ENCODE results near the gene SIDT1.

SIDT1 gene

GRCh38 chr3:113585228-113585627 lies 52.9 kb downstream of the SIDT1 start:
- H3K4me3 ChIP-seq (replicated peaks; ENCODE audit: low read depth, low read length): no peak overlapping the region
- no peak for DNase-seq (ENCODE audit: low read depth)
- TF ChIP-seq, protein P1, sequence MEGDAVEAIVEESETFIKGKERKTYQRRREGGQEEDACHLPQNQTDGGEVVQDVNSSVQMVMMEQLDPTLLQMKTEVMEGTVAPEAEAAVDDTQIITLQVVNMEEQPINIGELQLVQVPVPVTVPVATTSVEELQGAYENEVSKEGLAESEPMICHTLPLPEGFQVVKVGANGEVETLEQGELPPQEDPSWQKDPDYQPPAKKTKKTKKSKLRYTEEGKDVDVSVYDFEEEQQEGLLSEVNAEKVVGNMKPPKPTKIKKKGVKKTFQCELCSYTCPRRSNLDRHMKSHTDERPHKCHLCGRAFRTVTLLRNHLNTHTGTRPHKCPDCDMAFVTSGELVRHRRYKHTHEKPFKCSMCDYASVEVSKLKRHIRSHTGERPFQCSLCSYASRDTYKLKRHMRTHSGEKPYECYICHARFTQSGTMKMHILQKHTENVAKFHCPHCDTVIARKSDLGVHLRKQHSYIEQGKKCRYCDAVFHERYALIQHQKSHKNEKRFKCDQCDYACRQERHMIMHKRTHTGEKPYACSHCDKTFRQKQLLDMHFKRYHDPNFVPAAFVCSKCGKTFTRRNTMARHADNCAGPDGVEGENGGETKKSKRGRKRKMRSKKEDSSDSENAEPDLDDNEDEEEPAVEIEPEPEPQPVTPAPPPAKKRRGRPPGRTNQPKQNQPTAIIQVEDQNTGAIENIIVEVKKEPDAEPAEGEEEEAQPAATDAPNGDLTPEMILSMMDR (IDR thresholded peaks at IDR 0.05; ENCODE audit: low read length, missing control alignments): no peak

DNA sequence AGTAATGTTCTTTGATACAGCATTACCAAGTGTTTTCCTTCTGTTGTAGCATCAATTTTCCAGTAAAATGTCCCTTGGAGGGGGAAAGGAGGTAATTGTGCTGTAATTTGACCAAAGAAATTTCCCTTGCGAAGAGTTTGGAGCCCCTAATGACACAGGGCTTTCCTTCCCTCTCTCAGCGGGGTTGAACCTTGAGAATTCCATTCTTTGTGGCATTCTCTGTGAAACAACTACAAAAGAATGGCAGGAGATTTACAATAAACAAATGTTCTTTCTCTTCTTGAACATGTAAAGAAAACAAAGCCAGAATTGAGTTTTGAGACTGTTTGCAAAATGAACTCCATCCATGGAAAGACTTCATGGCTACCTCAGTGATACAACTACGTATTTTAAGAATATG lies 53.4 kb downstream of the SIDT1 start:
- H3K4me3 ChIP-seq (replicated peaks; ENCODE audit: low read depth, low read length): no peak overlapping the region
- TF ChIP-seq, protein P1 (IDR thresholded peaks at IDR 0.05; ENCODE audit: low read length, missing control alignments): no peak
- no peak for DNase-seq (ENCODE audit: low read depth)

DNA sequence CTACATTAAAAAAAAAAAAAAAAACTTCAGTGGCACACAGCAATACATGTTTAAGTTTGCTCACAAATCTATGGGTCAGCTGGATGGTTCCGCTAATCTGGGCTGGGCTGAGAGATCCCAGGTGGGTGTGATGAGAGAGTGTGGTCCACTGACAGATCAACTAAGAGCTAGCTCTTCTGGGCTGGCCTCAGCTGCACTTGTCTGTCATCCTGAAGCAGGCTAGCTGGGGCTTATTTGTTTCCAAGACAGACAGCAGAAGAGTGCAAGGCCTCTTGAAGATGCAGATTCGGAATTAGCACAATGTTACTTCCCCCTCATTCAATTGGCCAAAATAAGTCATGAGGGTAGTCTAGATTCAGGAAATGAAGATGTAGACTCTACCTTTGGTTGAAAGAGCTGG lies 56.5 kb downstream of the SIDT1 start:
- H3K4me3 ChIP-seq (replicated peaks; ENCODE audit: low read depth, low read length): no peak overlapping the region
- DNase-seq (ENCODE audit: low read depth): no peak
- TF ChIP-seq, protein P1 (IDR thresholded peaks at IDR 0.05; ENCODE audit: low read length, missing control alignments): no peak

- TF ChIP-seq, protein P1 (IDR thresholded peaks at IDR 0.05; ENCODE audit: low read length, missing control alignments): no peak
- no peak for DNase-seq (ENCODE audit: low read depth)
- no peak overlapping the region for H3K4me3 ChIP-seq (replicated peaks; ENCODE audit: low read depth, low read length)
These were observed 57.6 kb downstream of the SIDT1 start for GRCh38 chr3:113589971-113590370.

- DNase-seq (ENCODE audit: low read depth): no peak
- TF ChIP-seq, protein P1 (IDR thresholded peaks at IDR 0.05; ENCODE audit: low read length, missing control alignments): no peak
- no peak overlapping the region for H3K4me3 ChIP-seq (replicated peaks; ENCODE audit: low read depth, low read length)
These were observed 58.6 kb downstream of the SIDT1 start for GRCh38 chr3:113590983-113591382.

DNA sequence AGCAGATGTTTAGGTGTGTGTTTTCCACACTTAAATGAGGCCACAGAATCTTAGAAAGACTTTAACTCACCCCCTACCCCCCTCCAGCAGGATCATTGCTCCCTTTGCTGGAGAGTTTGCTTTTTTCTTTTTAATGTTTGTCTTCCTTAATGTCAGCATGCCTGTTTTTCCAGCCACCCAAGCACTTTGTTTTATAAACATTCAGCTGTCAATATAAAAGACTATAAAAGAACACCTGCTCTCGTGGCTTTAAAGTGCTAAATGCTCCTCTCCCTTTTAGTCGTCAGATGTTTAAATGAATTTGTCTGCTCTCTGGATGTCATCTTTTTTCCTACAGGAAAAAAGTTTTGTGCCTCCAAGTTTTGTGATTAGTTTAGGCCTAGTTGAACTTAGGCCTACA lies 61.7 kb downstream of the SIDT1 start:
- no peak for DNase-seq (ENCODE audit: low read depth)
- TF ChIP-seq, protein P1 (IDR thresholded peaks at IDR 0.05; ENCODE audit: low read length, missing control alignments): no peak
- no peak overlapping the region for H3K4me3 ChIP-seq (replicated peaks; ENCODE audit: low read depth, low read length)

DNA sequence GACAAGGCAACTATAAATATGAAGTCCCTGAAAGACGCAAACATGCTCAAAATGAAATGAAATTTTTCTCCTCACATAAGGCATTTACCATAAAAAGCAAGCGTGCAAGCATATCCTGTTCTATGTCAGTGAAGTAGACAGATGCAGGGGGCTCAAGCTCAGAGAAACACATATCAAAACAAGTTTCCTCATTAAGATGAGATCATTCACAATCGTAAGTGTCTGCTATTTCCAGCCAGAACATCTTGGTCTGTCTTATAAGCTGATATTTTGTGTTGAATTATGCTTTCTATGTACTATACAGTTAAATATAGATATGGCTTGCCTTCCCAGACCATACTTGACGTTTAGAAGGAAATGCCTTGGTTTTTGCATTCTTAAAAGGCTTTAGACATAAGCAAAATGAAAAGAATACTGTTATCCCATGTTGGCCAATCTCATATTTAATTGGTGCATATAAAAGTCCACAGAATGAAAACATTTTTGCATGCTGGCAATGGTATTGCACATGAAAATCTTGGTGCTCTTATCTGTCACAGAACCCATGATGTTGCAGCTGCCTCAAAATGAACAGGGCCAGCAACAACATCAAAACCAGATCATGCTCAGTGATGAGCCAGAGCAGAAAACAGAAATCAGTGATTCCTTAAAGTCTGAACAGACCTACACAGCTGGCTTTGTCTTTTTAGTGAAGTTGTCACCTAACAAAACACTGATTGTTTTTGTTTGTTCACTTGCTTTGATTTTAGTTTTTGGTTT lies 65.4 kb downstream of the SIDT1 start:
- DNase-seq (ENCODE audit: low read depth): no peak
- TF ChIP-seq, protein P1 (IDR thresholded peaks at IDR 0.05; ENCODE audit: low read length, missing control alignments): no peak
- no peak overlapping the region for H3K4me3 ChIP-seq (replicated peaks; ENCODE audit: low read depth, low read length)

All from fibroblast of pulmonary artery (primary cell).